A673 (cell line): Measurements from ENCODE around the gene SENP5.
"Not testable (repeated sequence)": the region's sequence is repeated elsewhere in the genome, so short reads cannot be mapped to it uniquely, and the experiment has no call there.

Source experiments
- CTCF ChIP-seq: fragments of 300-800, 200-600 bp; sonication (generic); conservative IDR thresholded peaks from 2 replicates; pipeline ENCODE4 v1.5.1; 2017; ENCODE audit warnings: low read depth, mild to moderate bottlenecking, antibody characterized with exemption, low read length, moderate library complexity, mixed read lengths
- EZH2 ChIP-seq: fragments of 200-600 bp; sonication (generic); IDR thresholded peaks from 2 replicates; pipeline ENCODE4 v1.6.1; 2017; ENCODE audit warnings: borderline replicate concordance, low read depth, mild to moderate bottlenecking, mixed read lengths, antibody characterized with exemption, low read length; ENCODE audit not compliant: poor library complexity, severe bottlenecking

- not testable (repeated sequence) for TF ChIP-seq CTCF, EZH2
Measured at GRCh38 chr3:196836626-196837025, 31.1 kb upstream of the SENP5 start.
